ENCODE data around the gene DIPK1A.

DIPK1A gene
- total RNA-seq: 11.3 to 21.3 reads per million in 2 donors

DNA sequence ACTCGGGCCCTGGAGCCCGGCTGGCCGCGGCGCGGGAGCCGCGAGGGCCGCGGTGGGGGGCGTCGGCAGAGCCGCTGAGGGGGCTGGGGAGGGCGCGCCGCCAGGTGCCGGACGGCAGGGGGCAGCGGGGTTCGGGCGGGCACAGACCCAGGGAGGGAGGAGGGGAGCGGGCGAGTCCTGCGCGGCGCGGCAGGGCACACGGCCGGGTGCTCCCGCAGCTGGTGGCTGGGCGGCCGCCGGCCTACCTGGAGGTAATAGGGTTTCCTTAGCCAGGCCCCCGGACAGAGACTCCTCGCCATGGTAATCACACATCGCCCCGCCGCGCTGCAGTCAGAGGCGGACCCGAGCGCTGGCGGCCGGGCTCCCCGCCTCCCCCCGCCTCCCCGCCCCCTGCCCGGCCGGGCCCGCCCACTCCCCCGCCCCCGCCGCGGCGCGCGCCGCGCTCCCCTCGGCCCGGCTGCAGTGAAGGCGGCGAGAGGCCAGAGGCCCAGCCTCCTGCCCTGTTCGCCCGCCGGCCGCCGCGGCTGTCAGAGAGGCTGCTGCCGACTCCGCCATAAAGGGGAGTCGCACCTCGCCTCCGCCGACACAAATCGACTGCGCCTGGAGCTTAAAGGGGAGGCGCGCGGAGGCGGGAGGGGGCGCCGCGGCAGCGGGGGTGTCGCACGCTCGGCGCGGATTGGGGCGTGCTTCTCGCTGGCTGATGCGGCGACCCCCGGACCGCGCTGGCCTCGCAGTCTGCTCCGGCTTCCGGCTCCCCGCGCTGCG is at the start of gene DIPK1A:
TSS of gene DIPK1A (minus strand) at position 332 of the 765 bp plus-strand sequence. CDS start at position 299, 33 bp downstream.
- DNase-seq: peak; percentile 66

DNA sequence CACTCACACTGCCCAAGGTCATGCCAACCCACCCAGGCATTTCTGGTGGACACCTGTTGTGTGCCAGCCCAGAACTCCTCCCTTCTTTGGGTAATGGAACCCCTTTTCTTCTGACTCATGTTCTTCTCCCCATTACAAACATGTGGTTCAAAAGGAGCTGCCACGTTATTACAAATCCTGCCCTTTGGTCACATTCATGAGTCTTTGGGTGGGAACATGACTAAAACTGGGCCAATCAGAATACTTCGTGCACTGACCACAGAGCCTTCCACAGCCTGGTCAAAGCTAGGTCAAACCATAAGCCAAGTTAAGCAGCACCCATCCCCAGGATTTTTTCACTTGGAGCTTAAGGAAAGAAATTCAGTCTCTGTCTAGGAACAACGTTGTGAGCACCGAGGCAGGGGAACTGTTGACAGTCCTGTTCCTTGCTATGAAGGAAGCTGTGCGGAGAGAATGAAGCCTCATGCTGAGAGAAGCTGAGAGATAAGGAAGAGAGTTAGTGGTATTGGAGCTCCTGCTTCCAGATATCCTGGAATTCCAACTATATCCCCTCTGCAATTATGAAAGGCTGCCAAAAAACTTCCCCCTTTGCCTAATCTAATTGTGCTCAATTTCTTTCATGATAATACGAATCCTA is 46.8 kb upstream of the DIPK1A start:
- no peak for DNase-seq

DNA sequence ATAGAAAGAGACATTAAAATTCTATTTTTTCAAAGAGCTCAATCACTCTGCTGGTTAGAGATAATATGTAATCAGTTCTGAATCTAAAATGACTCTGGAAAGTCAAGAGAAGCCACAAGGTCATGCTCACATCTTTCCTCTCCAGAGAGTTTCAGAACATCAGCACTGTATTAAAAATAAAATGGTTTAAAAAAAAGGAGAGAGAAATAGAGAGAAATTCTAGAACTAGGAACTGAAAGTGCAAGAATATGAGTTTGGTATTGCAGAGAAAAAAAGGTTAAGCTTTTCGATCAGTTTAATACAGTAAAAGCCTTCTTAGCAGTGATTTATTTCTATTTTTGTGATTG is 44.0 kb upstream of the DIPK1A start:
- DNase-seq: no peak

DNA sequence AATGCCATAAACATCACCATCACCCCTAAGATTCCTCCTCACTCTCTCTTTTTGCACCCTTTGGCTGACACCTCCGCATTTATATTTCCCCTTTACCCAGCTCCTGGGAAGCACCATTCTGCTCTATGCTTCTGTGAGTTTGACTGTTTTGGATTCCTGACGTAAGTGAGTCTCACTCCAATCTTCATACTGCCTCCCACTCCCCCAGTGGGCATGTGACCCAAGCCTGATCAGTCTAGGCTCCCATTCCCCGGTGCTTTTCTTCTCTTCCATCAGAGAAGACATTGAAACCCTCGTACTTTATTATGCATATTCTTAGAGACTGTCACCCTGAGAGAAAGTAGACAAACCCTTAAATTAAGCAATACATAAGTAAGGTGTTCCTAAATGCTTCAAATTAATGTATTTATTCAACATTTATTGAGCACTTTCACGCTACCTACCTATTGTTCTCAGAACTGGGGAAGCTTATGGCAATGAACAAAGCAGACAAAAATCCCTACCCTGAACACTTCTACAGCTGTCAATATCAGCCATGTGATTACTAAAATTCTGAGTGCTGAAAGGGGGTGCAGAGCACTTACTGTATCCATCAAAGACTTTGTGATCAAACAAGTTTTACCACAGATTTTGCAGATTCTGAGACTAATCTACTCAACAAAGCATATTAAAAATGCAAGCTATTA is 43.4 kb upstream of the DIPK1A start:
- DNase-seq: no peak

DNA sequence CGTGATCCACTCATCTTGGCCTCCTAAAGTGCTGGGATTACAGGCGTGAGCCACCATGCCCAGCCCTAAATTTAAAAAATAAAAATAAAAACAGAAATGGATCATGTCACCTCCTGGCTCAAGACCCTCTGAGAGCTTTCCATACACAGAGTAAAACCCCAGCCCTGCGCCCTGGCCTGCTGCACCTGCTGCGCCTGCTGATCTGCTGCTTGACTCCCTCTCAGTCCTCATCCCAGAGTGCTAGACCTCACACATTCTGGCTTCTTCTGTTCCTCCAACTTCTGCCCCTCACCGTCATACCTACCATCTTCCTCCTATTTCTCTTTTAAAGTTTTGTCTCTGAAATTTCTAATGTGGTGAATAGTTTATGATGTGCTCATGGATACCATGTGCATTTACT is 42.7 kb upstream of the DIPK1A start:
- DNase-seq: no peak

DNA sequence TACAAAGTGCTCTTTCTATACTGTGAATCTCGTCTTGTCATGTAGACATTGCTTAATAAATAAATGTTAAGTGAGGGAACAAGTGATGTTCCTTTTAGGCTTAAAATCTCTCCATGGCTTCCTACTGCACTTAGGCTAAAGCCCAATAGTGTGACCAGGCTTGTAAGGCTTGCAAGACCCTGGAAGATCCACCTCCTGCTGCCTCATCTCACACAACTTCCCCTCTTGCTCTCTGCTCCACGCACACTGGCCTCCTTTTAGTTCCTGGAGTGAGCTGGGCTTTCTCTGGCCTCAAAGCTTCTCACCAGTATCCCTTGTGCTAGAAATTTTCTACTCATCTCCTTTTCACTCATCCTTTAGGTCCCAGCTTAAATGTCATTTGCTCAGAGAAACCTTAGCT is 41.5 kb upstream of the DIPK1A start:
- DNase-seq: no peak

DNA sequence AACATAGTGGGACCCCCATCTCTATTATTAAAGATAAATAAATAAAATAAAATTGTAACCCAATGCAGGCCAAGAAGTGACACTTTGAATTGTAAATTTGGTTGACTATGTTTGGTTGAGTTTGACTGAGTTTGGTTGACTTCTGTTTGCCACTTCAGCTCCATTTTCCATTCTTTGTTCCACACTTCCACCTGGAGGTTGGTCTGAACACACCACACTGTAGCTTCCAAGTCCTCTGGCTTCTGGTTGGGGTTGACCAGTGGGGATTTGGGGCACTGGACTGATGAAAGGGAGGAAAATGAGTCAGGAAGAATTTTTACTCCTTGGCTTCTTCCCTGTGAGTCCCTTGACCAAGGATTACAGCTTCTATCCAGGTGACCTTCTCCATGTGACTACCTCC is 40.6 kb upstream of the DIPK1A start:
- no peak for DNase-seq

DNA sequence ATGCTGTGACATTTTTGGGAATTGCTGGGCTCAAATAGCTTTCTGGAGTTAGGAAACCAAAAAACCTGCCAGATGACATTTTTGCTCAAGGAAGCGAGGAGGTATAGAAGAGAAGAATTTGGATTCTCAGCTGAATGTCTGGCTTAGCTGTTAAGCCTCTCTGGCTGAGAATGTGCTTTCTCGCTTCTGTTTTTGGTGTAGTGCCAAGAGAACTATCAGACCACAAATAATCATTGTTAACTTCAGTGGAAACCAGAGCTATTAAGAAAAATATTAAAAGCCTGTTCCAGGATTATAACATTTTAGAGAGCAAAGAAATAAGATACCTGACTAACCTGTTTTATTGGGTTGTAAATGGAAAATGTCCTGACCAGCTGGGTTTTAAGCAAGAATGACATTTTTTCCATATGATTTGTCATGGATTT is 39.5 kb upstream of the DIPK1A start:
- no peak for DNase-seq

DNA sequence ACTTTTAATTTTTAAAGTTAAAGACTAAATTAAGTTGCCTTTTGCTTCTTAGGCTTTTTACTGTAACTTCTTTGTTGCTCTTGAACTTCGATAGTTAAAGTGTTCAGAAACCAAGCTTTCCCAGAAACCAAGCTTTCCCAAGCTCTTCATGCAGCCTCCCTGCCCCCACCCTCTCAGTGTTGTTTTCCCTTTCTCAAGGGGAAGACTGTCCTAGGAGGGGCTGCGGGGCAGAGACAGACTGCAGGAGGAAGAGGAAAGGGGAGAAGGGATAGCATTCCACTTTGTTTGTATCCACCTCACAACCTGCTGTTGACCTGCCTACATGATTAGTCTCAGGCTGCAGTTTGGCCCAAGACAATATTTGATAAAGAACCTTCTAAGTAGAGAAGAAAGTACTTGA is 39.0 kb upstream of the DIPK1A start:
- DNase-seq: no peak

DNA sequence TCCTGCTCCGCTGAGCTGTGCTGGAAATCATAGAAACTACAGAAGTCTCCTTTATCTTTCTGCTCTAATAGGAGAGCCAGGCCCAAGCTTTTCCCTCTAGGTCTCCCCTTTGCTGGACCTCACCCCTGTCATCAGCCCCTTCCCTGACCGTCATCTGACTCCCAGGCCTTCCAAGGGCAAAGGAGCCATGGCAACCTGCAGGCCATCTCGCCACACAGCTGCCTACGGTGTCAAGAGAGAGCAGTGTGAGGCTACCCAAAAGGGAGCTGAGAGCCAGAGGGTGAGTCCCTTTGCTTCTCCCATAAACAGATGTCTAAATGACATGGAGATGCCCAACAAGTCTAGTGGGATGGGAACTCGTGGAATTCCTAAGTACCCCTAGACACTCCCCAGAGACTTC is 37.6 kb upstream of the DIPK1A start:
- DNase-seq: no peak

DNA sequence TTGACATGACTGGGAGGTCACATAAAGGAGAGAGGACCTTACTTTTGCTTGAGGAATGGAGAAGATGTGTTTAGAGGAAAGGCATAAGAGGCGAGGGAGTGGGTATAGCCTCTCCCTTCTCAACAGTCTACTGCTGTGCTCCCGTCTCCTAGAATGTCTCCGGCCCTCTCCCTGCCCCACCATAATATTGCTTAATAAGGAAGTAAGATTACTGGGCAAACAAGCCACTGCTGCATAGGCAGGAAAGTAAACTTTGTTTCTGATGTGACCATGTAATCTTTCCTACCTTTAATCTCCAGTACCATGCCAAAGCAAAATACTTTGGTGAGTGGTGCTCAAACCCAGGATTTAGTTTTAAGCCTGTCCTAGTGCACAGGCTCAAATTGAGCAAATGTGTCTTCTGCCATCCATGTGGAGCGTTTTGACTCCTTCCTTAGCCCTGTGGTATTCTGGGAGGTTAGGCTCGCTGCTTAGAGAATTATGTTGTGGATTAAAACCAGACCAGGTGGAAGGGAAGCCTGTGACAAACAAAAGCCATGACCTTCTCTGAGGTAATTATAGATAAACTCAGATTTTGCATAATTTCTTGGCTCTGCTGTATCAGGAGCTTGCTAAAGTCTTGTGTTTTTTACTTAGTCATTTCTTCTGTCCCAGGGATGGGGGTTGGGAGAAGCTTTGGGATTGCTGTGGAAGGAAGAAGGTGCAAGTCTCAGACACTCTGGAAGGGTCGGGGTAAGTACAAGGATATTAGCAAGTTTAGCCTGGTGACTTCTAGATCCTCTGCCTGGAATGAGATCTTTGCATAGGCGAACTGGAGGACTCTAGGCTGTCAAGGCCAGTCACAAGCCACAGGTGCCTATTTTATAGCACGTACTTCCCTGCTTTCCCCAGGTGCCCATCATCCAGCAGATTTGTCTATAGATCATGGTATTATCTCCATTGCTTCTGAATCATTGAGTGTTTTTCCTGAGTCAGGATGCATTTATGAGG is 34.5 kb upstream of the DIPK1A start:
- DNase-seq: no peak

DNA sequence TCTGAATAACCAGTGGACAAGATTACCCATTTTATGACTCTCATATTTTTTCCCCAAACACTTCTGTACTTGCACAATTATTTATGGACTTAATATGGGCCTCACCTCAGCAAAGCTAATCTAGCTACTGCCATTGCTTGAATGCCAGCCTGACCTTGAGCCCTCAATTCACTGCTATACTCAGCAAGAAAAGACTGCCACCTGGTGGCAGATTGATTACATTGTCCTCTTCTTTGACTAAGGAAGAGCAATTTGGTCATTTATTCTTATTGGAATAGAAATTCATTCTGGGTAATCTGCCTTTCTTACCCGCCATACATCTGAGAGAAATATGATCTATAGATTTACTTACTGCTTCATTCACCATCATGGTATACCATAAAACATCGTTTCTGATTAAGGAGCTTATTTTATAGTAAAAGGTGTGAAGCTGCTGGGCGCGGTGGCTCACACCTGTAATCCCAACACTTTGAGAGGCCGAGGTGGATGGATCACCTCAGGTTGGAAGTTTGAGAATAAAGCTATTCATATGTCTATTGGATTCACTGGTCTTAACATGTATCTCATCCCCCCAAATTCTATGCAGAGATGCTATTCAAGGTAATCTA is 32.9 kb upstream of the DIPK1A start:
- peak; percentile 57 for DNase-seq

DNA sequence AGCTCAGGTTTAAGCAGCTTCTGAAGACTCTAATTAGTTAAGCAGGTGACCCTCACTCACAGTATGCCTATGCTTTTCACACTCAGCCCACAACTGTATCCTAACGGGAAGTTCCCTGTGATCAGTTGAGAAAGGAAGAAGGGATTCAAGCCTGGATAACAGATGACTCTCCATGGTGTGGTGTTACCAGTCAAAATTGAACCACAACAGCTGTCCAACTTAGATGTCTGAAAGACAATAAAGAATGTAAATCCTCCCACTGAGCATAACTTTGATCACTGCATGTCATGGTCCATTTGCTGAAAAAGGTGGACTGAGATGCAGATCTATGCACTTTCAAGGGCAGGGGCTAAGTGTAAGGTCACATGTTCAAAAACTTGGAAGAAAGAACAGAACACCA is 32.3 kb upstream of the DIPK1A start:
- no peak for DNase-seq

DNA sequence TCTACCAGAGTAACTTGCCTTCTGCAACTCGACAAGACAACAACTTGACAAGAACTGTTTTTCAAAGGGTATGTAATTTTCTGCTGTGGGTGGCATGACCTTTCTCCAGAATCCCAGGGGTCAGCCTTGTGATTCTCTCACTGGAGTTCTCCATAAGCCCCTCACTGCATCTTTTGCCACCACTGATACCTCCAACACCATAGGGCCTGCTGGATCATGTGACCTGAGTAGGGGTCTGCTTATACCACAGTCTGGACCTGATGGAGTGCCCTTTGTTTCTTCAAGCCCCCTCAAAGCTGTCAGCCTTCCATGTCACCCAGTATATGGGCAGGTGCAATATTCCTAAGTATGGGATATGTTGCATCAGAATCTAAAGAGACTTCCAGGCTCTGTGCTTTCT is 31.6 kb upstream of the DIPK1A start:
- DNase-seq: no peak

DNA sequence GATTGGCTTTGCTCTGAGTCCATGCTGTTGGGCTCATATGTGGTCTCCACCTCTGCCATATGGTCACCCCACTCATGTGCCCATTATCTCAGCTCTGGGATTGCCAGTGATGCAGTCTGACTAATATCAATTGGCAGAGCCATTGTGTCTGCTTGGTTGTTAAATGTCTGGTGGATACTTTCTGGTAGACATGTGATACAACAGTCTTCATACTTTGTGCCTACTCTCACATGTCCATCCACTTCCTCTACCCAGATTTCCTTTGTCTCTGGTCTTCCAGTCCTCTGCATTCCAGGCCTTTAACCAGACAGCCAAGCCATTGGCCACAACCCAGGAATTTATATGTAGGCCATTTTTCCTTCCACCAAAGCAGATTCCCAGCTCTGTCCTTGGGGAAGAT is 30.8 kb upstream of the DIPK1A start:
- no peak for DNase-seq

DNA sequence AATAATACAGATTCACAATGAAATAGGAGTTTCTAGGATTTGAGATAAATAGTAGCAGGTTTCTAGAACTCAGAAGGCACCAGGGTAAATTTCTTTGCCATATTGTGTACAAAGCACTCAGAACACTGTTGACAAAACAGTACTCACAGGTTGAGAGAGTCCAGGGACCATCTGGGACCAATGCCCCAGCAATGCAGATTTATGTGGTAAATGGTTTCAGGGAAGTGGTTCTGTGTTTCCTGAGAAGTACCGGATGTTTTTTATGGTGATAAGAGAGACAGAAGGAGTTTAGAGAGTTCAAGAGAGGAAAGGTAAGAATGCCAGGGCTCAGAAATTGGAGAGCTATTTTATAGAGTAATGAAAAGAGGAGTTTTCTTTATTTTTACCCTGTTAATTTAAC is 29.6 kb upstream of the DIPK1A start:
- no peak for DNase-seq

DNA sequence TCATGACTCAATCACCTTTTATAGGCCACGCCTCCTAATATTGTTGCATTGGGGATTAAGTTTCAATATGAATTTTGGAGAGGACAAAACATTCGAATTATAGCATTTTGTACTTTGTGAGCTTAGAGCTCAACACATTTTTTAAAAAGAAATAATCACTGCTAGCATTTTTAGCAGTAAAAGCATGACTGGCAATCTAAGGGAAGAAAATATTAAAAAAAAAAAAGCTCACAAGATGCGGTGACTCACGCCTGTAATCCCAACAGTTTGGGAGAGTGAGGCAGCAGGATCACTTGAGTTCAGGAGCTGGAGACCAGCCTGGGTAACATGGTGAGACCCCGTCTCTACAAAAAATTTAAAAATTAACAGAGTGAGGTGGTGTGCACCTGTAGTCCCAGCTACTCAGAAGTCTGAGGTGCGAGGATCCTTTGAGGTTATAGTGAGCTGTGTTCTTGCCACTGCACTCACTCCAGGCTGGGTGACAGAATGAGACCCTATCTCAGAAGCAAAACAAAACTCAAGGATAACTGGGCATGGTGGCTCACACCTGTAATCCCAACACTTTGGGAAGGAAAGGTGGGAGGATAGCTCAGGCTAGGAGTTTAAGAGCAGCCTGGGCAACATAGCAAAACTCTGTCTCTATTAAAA is 28.8 kb upstream of the DIPK1A start:
- no peak for DNase-seq

DNA sequence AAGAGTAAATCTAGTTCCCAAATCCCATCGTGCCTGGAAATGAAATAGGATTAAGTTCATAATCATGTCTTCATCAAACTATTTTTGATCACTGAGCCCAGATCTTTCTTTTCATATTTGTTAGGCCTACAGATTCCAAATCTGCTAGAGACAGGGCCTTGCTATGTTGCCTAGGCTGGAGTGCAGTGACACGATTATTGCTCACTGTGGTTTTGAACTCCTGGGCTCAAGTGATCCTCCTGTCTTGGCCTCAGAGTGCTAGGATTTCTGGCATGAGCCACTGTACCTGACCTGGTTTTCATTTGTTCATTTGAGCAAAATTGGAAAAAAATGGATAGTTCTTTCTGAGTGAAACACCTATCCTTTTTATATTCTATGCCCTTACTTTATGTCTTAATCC is 28.0 kb upstream of the DIPK1A start:
- no peak for DNase-seq

DNA sequence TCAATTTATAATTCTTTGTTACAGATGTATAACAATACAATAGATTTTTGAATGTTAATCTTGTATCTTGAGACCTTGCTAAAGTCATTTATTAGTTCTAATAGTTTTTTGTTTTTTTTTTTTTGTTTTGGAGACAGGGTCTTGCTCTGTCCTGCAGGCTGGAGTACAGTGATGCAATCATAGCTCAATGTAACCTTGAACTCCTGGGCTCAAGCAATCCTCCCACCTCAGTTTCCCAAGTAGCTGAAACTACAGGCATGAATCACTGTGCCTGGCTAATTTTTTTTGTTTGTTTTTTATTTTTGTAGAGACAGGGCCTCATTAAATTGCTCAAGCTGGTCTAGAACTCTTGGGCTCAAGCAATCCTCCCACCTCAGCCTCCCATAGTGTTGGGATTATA is 26.2 kb upstream of the DIPK1A start:
- no peak for DNase-seq

DNA sequence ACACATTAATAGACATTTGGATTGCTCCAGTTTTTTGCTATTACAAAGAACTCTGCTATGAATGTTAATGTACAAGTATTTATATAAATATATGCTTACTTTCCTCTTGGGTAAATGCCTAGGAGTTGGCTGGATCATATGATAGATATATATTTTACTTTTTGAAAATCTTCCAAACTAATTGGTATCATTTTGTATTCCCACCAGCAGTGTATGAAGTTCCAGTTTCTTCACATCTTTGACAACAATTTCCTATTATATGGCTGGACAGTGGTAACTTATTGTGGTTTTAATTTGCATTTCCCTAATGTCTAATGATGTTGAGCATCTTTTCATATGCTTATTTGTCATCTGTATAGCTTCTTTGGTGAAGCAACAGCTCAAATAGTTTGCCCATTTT is 23.8 kb upstream of the DIPK1A start:
- no peak for DNase-seq

DNA sequence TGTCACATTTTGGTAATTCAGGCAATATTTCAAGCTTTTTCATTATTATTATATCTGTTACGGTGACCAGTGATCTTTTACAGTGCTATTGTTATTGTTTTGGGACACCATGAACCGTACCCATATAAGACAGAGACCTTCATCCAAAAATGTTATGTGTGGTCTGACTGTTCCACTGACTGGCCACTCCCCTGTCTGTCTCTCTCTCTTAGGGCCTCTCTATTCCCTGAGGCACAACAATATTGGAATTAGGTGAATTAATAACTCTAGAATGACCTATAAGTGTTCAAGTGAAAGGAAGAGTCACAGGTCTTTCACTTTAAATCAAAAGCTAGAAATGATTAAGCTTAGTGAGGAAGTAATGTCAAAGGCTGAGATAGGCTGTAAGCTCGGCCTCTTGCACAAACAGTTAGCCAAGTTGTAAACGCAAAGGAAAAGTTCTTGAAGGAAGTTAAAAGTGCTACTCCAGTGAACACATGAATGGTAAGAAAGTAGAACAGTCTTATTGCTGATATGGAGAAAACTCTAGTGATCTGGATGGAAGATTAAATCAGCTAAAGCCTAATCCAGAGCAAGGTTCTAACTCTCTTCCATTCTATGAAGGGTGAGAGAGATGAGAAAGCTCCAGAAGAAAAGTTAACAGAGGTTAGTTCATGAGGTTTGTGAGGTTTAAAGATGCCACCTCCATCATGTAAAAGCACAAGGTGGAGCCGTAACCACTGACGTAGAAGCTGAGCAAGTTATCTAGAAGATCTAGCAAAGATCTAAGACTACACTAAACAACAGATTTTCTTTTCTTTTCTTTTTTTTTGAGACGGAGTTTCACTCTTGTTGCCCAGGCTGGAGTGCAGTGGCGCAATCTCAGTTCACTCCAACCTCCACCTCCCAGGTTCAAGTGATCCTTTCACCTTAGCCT is 19.7 kb upstream of the DIPK1A start:
- peak; percentile 9 for DNase-seq
